Ishikawa (cell line): ENCODE data around the gene ARHGAP26.

Experiments
- CEBPB ChIP-seq: IDR thresholded peaks from 2 replicates; pipeline ENCODE4 v1.6.1; 2012
- CREB1 ChIP-seq: IDR thresholded peaks from 2 replicates; pipeline ENCODE4 v1.6.1; 2012; ENCODE audit warnings: low read depth
- EGR1 ChIP-seq: IDR thresholded peaks from 2 replicates; pipeline ENCODE4 v1.6.1; 2012
- EP300 ChIP-seq: IDR thresholded peaks from 2 replicates; pipeline ENCODE4 v1.6.1; 2012; ENCODE audit warnings: borderline replicate concordance
- RAD21 ChIP-seq: IDR thresholded peaks from 2 replicates; pipeline ENCODE4 v1.6.1; 2012; ENCODE audit warnings: low read depth
- TAF1 ChIP-seq: IDR thresholded peaks from 2 replicates; pipeline ENCODE4 v1.6.1; 2012; ENCODE audit warnings: low read depth, mild to moderate bottlenecking
- TCF12 ChIP-seq: IDR thresholded peaks from 2 replicates; pipeline ENCODE4 v1.6.1; 2012; ENCODE audit warnings: low read depth
- TEAD4 ChIP-seq: IDR thresholded peaks from 2 replicates; pipeline ENCODE4 v1.6.1; 2012
- YY1 ChIP-seq: IDR thresholded peaks from 2 replicates; pipeline ENCODE4 v1.6.1; 2012; ENCODE audit warnings: low read depth
- ZBTB7A ChIP-seq: IDR thresholded peaks from 2 replicates; pipeline ENCODE4 v1.6.1; 2012; ENCODE audit warnings: low read depth
- TF ChIP-seq, protein P1 (sequence below): IDR thresholded peaks from 2 replicates; pipeline ENCODE4 v1.6.1; 2012
- TF ChIP-seq, protein P2 (sequence below): IDR thresholded peaks from 2 replicates; pipeline ENCODE4 v1.6.1; 2012; ENCODE audit warnings: low read depth, mild to moderate bottlenecking

DNA sequence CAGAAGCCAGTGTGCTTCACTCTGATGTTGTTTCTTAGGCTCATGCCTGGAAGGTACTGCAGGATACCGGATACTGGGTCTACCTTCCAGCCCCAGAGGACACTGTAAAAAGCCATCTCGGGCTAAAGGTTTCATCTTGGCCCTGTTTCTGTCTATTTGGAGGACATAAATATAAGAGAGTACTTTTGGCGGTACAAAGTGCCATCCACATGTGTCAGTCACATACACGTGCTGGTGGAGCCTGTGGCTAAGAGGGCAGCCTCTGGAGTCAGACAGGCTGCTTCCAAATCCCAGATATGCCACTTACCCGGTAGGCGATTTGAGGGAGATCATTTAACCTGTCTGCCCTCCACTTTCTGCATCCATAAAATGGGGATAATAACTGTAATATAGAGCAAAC is 472.9 kb downstream of the ARHGAP26 start:
- TF ChIP-seq TAF1 (no peak), EP300 (no peak), RAD21 (no peak), ZBTB7A (no peak), EGR1 (no peak), CREB1 (no peak), TEAD4 (no peak), CEBPB (no peak), YY1 (no peak), TCF12 (no peak)
- TF ChIP-seq, protein P1, sequence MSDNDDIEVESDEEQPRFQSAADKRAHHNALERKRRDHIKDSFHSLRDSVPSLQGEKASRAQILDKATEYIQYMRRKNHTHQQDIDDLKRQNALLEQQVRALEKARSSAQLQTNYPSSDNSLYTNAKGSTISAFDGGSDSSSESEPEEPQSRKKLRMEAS: no peak
- TF ChIP-seq, protein P2, sequence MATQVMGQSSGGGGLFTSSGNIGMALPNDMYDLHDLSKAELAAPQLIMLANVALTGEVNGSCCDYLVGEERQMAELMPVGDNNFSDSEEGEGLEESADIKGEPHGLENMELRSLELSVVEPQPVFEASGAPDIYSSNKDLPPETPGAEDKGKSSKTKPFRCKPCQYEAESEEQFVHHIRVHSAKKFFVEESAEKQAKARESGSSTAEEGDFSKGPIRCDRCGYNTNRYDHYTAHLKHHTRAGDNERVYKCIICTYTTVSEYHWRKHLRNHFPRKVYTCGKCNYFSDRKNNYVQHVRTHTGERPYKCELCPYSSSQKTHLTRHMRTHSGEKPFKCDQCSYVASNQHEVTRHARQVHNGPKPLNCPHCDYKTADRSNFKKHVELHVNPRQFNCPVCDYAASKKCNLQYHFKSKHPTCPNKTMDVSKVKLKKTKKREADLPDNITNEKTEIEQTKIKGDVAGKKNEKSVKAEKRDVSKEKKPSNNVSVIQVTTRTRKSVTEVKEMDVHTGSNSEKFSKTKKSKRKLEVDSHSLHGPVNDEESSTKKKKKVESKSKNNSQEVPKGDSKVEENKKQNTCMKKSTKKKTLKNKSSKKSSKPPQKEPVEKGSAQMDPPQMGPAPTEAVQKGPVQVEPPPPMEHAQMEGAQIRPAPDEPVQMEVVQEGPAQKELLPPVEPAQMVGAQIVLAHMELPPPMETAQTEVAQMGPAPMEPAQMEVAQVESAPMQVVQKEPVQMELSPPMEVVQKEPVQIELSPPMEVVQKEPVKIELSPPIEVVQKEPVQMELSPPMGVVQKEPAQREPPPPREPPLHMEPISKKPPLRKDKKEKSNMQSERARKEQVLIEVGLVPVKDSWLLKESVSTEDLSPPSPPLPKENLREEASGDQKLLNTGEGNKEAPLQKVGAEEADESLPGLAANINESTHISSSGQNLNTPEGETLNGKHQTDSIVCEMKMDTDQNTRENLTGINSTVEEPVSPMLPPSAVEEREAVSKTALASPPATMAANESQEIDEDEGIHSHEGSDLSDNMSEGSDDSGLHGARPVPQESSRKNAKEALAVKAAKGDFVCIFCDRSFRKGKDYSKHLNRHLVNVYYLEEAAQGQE: no peak
